HEK293 (cell line): ENCODE measurements around the gene BRDT.

Experiments used
- CTCF ChIA-PET: fragments of 350-600 bp; formaldehyde crosslinking; extraction: SDS; loops from one replicate; lab custom pipeline; 2021; ENCODE audit warnings: antibody characterized with exemption; lab: Yijun Ruan, JAX
- POLR2A ChIA-PET: fragments of 300-600 bp; formaldehyde crosslinking; extraction: SDS; loops from one replicate; lab custom pipeline; 2020; ENCODE audit warnings: antibody characterized with exemption, inconsistent platforms; lab: Yijun Ruan, JAX
- H3K27ac ChIP-seq: fragments of 200-500 bp; sonication (Bioruptor generic); 2 replicates; pipeline ENCODE4 v1.5.1; 2014; ENCODE audit warnings: low read depth, low read length, control low read depth, inconsistent platforms; ENCODE audit errors: extremely low read depth
- H3K36me3 ChIP-seq, 2 experiments: fragments of 200-500 bp in 1 of 2; sonication (Bioruptor generic) in 1 of 2; 1 replicate in 1 of 2; 2 replicates in 1 of 2; pipeline ENCODE4 v1.5.1; 2014 to 2017; ENCODE audit warnings: inconsistent platforms in 2 of 2, low read length in 2 of 2; ENCODE audit not compliant: control insufficient read depth in 2 of 2, insufficient read depth in 1 of 2
- H3K4me1 ChIP-seq: fragments of 200-500 bp; sonication (Bioruptor generic); 2 replicates; pipeline ENCODE4 v1.5.1; 2014; ENCODE audit warnings: mild to moderate bottlenecking, low read length, inconsistent platforms; ENCODE audit not compliant: control insufficient read depth, insufficient read depth
- H3K4me3 ChIP-seq: 2 replicates; pipeline ENCODE4 v1.5.1; 2011; ENCODE audit warnings: low read depth, mild to moderate bottlenecking, control low read depth, low read length, moderate library complexity
- H3K9me3 ChIP-seq: fragments of 200-500 bp; sonication (Bioruptor generic); 2 replicates; pipeline ENCODE4 v1.5.1; 2014; ENCODE audit warnings: low read depth, low read length, inconsistent platforms; ENCODE audit not compliant: control insufficient read depth, insufficient read depth
- BCL11B ChIP-seq: fragments of 450-650 bp; formaldehyde crosslinking; IDR thresholded peaks from 2 replicates; pipeline ENCODE4 v1.5.1; 2016; ENCODE audit warnings: low read depth, missing biosample characterization, missing genetic modification characterization
- GLIS2 ChIP-seq: fragments of 450-650 bp; formaldehyde crosslinking; IDR thresholded peaks from 2 replicates; pipeline ENCODE4 v1.5.1; 2016; ENCODE audit warnings: missing biosample characterization, missing genetic modification characterization
- MYNN ChIP-seq: fragments of 450-650 bp; formaldehyde crosslinking; IDR thresholded peaks from 2 replicates; pipeline ENCODE4 v1.5.1; 2016; ENCODE audit warnings: missing biosample characterization, missing genetic modification characterization, borderline replicate concordance
- PRDM6 ChIP-seq: fragments of 450-650 bp; formaldehyde crosslinking; IDR thresholded peaks from 2 replicates; pipeline ENCODE4 v1.5.1; 2017; ENCODE audit warnings: missing biosample characterization, missing genetic modification characterization
- ZBTB8A ChIP-seq: fragments of 450-650 bp; formaldehyde crosslinking; IDR thresholded peaks from 2 replicates; pipeline ENCODE4 v1.5.1; 2016; ENCODE audit warnings: missing biosample characterization, missing genetic modification characterization
- ZNF10 ChIP-seq: fragments of 450-650 bp; formaldehyde crosslinking; IDR thresholded peaks from 2 replicates; pipeline ENCODE4 v1.5.1; 2017; ENCODE audit warnings: missing biosample characterization, missing genetic modification characterization
- ZNF132 ChIP-seq: fragments of 450-650 bp; formaldehyde crosslinking; IDR thresholded peaks from 2 replicates; pipeline ENCODE4 v1.5.1; 2017; ENCODE audit warnings: missing biosample characterization, missing genetic modification characterization, borderline replicate concordance
- ZNF148 ChIP-seq: fragments of 450-650 bp; formaldehyde crosslinking; IDR thresholded peaks from 2 replicates; pipeline ENCODE4 v1.5.0; 2017; ENCODE audit warnings: missing biosample characterization, missing genetic modification characterization, borderline replicate concordance
- ZNF16 ChIP-seq: fragments of 450-650 bp; formaldehyde crosslinking; IDR thresholded peaks from 2 replicates; pipeline ENCODE4 v1.5.1; 2016; ENCODE audit warnings: low read depth, missing biosample characterization, missing genetic modification characterization
- ZNF174 ChIP-seq: fragments of 450-650 bp; formaldehyde crosslinking; IDR thresholded peaks from 2 replicates; pipeline ENCODE4 v1.5.0; 2017; ENCODE audit warnings: missing biosample characterization, mild to moderate bottlenecking, missing genetic modification characterization
- ZNF214 ChIP-seq: fragments of 450-650 bp; formaldehyde crosslinking; IDR thresholded peaks from 2 replicates; pipeline ENCODE4 v1.5.1; 2017; ENCODE audit warnings: missing biosample characterization, mild to moderate bottlenecking, missing genetic modification characterization, borderline replicate concordance
- ZNF23 ChIP-seq: fragments of 450-650 bp; formaldehyde crosslinking; IDR thresholded peaks from 2 replicates; pipeline ENCODE4 v1.5.1; 2016; ENCODE audit warnings: missing biosample characterization, missing genetic modification characterization, borderline replicate concordance
- ZNF266 ChIP-seq: fragments of 450-650 bp; formaldehyde crosslinking; IDR thresholded peaks from 2 replicates; pipeline ENCODE4 v1.5.1; 2016; ENCODE audit warnings: missing biosample characterization, missing genetic modification characterization, low read depth
- ZNF362 ChIP-seq: fragments of 450-650 bp; formaldehyde crosslinking; IDR thresholded peaks from 2 replicates; pipeline ENCODE4 v1.5.1; 2016; ENCODE audit warnings: missing biosample characterization, missing genetic modification characterization
- ZNF404 ChIP-seq: fragments of 450-650 bp; formaldehyde crosslinking; IDR thresholded peaks from 2 replicates; pipeline ENCODE4 v1.5.1; 2017; ENCODE audit warnings: missing biosample characterization, missing genetic modification characterization
- ZNF433 ChIP-seq: fragments of 450-650 bp; formaldehyde crosslinking; IDR thresholded peaks from 2 replicates; pipeline ENCODE4 v1.5.1; 2016; ENCODE audit warnings: missing biosample characterization, missing genetic modification characterization, low read depth
- ZNF510 ChIP-seq: fragments of 450-650 bp; formaldehyde crosslinking; IDR thresholded peaks from 2 replicates; pipeline ENCODE4 v1.5.1; 2018; ENCODE audit warnings: mild to moderate bottlenecking, missing genetic modification characterization, missing biosample characterization; ENCODE audit not compliant: insufficient replicate concordance
- ZNF548 ChIP-seq: fragments of 450-650 bp; formaldehyde crosslinking; IDR thresholded peaks from 2 replicates; pipeline ENCODE4 v1.5.1; 2016; ENCODE audit warnings: missing biosample characterization, missing genetic modification characterization
- ZNF610 ChIP-seq: fragments of 450-650 bp; formaldehyde crosslinking; IDR thresholded peaks from 2 replicates; pipeline ENCODE4 v1.5.1; 2016; ENCODE audit warnings: missing biosample characterization, missing genetic modification characterization, borderline replicate concordance
- ZNF785 ChIP-seq: fragments of 450-650 bp; formaldehyde crosslinking; IDR thresholded peaks from 2 replicates; pipeline ENCODE4 v1.5.1; 2016; ENCODE audit warnings: missing biosample characterization, missing genetic modification characterization
- ZNF791 ChIP-seq: fragments of 450-650 bp; formaldehyde crosslinking; IDR thresholded peaks from 2 replicates; pipeline ENCODE4 v1.5.1; 2016; ENCODE audit warnings: missing biosample characterization, missing genetic modification characterization
- TF ChIP-seq, protein P1 (sequence below): IDR thresholded peaks from 2 replicates; pipeline ENCODE4 v1.6.1; 2011; ENCODE audit warnings: mild to moderate bottlenecking, low read depth, low read length, borderline replicate concordance
- TF ChIP-seq, protein P2 (sequence below): fragments of 450-650 bp; formaldehyde crosslinking; IDR thresholded peaks from 2 replicates; pipeline ENCODE4 v1.5.1; 2017; ENCODE audit warnings: missing biosample characterization, mild to moderate bottlenecking, missing genetic modification characterization, moderate library complexity
- TF ChIP-seq, protein P3 (sequence below): fragments of 450-650 bp; formaldehyde crosslinking; IDR thresholded peaks from 2 replicates; pipeline ENCODE4 v1.5.1; 2016; ENCODE audit warnings: missing biosample characterization, missing genetic modification characterization

Gene BRDT

DNA sequence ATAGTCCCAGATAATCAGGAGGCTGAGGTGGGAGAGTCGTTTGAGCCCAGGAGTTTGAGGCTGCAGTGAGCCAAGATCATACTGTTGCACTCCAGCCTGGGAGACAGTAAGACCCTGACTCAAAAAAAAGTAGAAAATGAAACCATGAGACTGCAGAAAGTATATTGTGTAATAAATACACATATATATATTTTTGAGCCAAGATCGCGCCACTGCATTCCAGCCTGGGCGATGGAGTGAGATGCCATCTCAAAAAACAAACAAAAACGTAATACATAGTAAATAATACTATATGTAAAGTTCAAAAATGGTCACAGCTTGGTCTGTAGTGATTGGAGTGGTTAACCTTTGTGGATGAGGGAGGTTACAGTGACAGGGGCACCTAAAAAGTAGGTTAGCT lies 9.7 kb downstream of the BRDT start:
- Histone ChIP-seq H3K27ac (no peak overlapping the region), H3K4me3 (no peak overlapping the region), H3K36me3 (no peaks in the 10 kb centered on the region), H3K4me1 (no peaks in the 10 kb centered on the region), H3K9me3 (no peaks in the 10 kb centered on the region)
- POLR2A ChIA-PET, result interaction anchor here (0.6 kb wide), 1 partner anchor 488 kb away, joined by 3 read pairs; no protein-coding TSS in a partner anchor
- CTCF ChIA-PET, result interaction anchor here (0.6 to 0.9 kb wide), 3 partner anchors 27 to 676 kb away, joined by 3 to 4 read pairs (median 4); no protein-coding TSS in a partner anchor
- TF ChIP-seq, protein P1, sequence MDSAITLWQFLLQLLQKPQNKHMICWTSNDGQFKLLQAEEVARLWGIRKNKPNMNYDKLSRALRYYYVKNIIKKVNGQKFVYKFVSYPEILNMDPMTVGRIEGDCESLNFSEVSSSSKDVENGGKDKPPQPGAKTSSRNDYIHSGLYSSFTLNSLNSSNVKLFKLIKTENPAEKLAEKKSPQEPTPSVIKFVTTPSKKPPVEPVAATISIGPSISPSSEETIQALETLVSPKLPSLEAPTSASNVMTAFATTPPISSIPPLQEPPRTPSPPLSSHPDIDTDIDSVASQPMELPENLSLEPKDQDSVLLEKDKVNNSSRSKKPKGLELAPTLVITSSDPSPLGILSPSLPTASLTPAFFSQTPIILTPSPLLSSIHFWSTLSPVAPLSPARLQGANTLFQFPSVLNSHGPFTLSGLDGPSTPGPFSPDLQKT, result no peak
- TF ChIP-seq ZNF785 (tag by site-specific recombination), result no peak
- no peak for TF ChIP-seq ZNF10 (tag by site-specific recombination)
- TF ChIP-seq ZNF791 (tag by site-specific recombination), result no peak
- no peak for TF ChIP-seq ZNF16

DNA sequence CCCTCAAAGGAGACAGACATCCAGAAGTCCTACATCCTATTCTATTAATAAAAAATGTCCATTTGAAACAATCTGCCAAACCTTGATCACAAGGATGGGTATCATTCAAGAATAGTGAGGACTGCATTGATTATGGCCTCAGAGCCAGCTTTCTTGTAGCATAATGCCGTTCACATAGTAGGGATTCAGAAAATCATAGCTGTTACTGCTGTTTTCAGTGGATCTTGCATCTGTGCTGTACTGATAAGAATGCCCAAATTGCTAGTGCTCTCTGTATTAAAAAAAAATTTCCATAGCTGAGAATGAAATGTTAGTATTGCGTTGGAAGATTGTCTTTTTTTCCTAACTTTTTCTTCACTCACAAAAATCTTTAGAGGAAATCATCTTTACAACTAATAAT lies 19.1 kb downstream of the BRDT start:
- H3K4me3 ChIP-seq, result no peak overlapping the region
- no peaks in the 10 kb centered on the region for H3K36me3 ChIP-seq
- POLR2A ChIA-PET, result interaction anchor here (0.6 kb wide), 1 partner anchor 50 kb away, joined by 3 read pairs; no protein-coding TSS in a partner anchor
- no peak overlapping the region for H3K27ac ChIP-seq
- TF ChIP-seq ZNF433 (no peak), ZNF266 (tag by site-specific recombination) (no peak), ZNF362 (tag by site-specific recombination) (no peak), BCL11B (no peak), ZNF548 (no peak), ZNF510 (tag by site-specific recombination) (no peak), PRDM6 (tag by site-specific recombination) (no peak), ZNF214 (no peak), ZBTB8A (tag by site-specific recombination) (no peak)
- H3K9me3 ChIP-seq, result no peaks in the 10 kb centered on the region
- no peaks in the 10 kb centered on the region for H3K4me1 ChIP-seq
- CTCF ChIA-PET, result no interaction called here

- ChIA-PET CTCF (interaction anchor here (0.6 kb wide), 1 partner anchor 145 kb away, joined by 3 read pairs; no protein-coding TSS in a partner anchor), POLR2A (no interaction called here)
- no peak overlapping the region for H3K4me3 ChIP-seq
- no peaks in the 10 kb centered on the region for H3K9me3 ChIP-seq
- H3K4me1 ChIP-seq, result no peaks in the 10 kb centered on the region
- no peaks in the 10 kb centered on the region for H3K36me3 ChIP-seq
- H3K27ac ChIP-seq, result no peak overlapping the region
- TF ChIP-seq ZNF23 (tag by site-specific recombination) (no peak), ZNF404 (tag by site-specific recombination) (no peak), ZNF148 (tag by site-specific recombination) (no peak), ZNF132 (tag by site-specific recombination) (no peak), GLIS2 (tag by site-specific recombination) (no peak), ZNF610 (tag by site-specific recombination) (no peak), MYNN (tag by site-specific recombination) (no peak), ZNF174 (tag by site-specific recombination) (no peak)
- TF ChIP-seq, protein P2, sequence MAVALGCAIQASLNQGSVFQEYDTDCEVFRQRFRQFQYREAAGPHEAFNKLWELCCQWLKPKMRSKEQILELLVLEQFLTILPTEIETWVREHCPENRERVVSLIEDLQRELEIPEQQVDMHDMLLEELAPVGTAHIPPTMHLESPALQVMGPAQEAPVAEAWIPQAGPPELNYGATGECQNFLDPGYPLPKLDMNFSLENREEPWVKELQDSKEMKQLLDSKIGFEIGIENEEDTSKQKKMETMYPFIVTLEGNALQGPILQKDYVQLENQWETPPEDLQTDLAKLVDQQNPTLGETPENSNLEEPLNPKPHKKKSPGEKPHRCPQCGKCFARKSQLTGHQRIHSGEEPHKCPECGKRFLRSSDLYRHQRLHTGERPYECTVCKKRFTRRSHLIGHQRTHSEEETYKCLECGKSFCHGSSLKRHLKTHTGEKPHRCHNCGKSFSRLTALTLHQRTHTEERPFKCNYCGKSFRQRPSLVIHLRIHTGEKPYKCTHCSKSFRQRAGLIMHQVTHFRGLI (tag by site-specific recombination), result no peak
- TF ChIP-seq, protein P3, sequence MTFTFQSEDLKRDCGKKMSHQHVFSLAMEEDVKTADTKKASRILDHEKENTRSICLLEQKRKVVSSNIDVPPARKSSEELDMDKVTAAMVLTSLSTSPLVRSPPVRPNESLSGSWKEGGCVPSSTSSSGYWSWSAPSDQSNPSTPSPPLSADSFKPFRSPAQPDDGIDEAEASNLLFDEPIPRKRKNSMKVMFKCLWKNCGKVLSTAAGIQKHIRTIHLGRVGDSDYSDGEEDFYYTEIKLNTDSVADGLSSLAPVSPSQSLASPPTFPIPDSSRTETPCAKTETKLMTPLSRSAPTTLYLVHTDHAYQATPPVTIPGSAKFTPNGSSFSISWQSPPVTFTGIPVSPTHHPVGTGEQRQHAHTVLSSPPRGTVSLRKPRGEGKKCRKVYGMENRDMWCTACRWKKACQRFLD, result no peak
Measured at GRCh38 chr1:91979383-91979782, 30.2 kb downstream of the BRDT start.
